Esophagus muscularis mucosa (tissue), 4 donors: ENCODE data around the gene PPP4C. TPM values are rescaled to one million over a fixed set of nuclear protein-coding genes. Genes with fewer than 3 reads are reported as not detected.

Source experiments
- DNase-seq: peaks from one replicate; pipeline ENCODE4 v3.0.0-alpha.2; 2017; ENCODE audit errors: extremely low spot score
- H3K27ac ChIP-seq, 4 donors: fragments of 200-600 bp; sonication (generic); replicated peaks in 1 of 4; 1 replicate in 3 of 4; 2 replicates in 1 of 4; pipeline ENCODE4 v1.5.1; 2016 to 2019; ENCODE audit warnings: mild to moderate bottlenecking in 1 of 4
- H3K27me3 ChIP-seq, 4 donors: fragments of 200-600 bp; sonication (generic); one replicate each; pipeline versions ENCODE4 v1.5.1 to v1.6.0; 2016 to 2019
- H3K36me3 ChIP-seq, 4 donors: fragments of 200-600 bp; sonication (generic); one replicate each; pipeline ENCODE4 v1.5.1; 2016 to 2019
- H3K4me1 ChIP-seq, 4 donors: fragments of 200-600 bp; sonication (generic); one replicate each; pipeline ENCODE4 v1.5.1; 2016 to 2019
- H3K4me3 ChIP-seq, 4 donors: fragments of 200-600 bp; sonication (generic); 1 replicate in 2 of 4; 2 replicates in 2 of 4; pipeline ENCODE4 v1.5.1; 2016 to 2019; ENCODE audit warnings: mild to moderate bottlenecking in 4 of 4, moderate library complexity in 1 of 4
- H3K9me3 ChIP-seq, 4 donors: fragments of 200-600 bp; sonication (generic); 1 replicate in 3 of 4; 2 replicates in 1 of 4; pipeline ENCODE4 v1.5.1; 2016 to 2019
- CTCF ChIP-seq, 3 experiments: fragments of 200-600 bp in 2 of 3; fragments of 450-650 bp in 1 of 3; sonication (generic) in 2 of 3; IDR thresholded peaks; one replicate each; pipeline ENCODE4 v1.5.1; 2017 to 2019; ENCODE audit warnings: antibody characterized with exemption in 3 of 3, mild to moderate bottlenecking in 2 of 3, moderate library complexity in 1 of 3
- EP300 ChIP-seq: sonication (generic); formaldehyde crosslinking; IDR thresholded peaks from one replicate; pipeline ENCODE4 v1.6.1; 2017; ENCODE audit warnings: antibody characterized with exemption
- POLR2A ChIP-seq: fragments of 450-650 bp; IDR thresholded peaks from one replicate; pipeline ENCODE4 v1.6.1; 2017; ENCODE audit warnings: antibody characterized with exemption, moderate library complexity, mild to moderate bottlenecking, low read depth
- POLR2AphosphoS5 ChIP-seq, 2 donors: sonication (generic); formaldehyde crosslinking; IDR thresholded peaks; one replicate each; pipeline ENCODE4 v1.6.1; 2017; ENCODE audit warnings: antibody characterized with exemption in 2 of 2
- WGBS: methylation state at CpG from one replicate; pipeline ENCODE4 v1.1.5; 2018; 5-methylcytosine and 5-hydroxymethylcytosine counted together
- intact Hi-C: fragments of 100-400 bp; cut with DNase I; formaldehyde crosslinking; loops from one replicate; pipeline ENCODE4 v1.15.1; 2023
- total RNA-seq, 4 donors: library from RNA; depleted of rRNA; stranded (reverse); fragments of >200 nt; gene quantifications; one replicate each; pipeline versions ENCODE4 v1.1.0 to v1.2.1, GENCODE V29; 2016

Gene PPP4C
- total RNA-seq, 4 donors from 2014 or later = 43.6 to 61.3 (median 51.5) TPM

GRCh38 chr16:30131869-30132475 is 56.2 kb downstream of the PPP4C start:
- Histone ChIP-seq H3K9me3 (no peaks in the 10 kb centered on the region), H3K36me3 (no peaks in the 10 kb centered on the region), H3K27ac (no peak overlapping the region), H3K4me3 (no peak overlapping the region), H3K27me3 (no peaks in the 10 kb centered on the region), H3K4me1 (peaks cover 0 to 10% (median 0%) of the 10 kb centered on the region in 4 donors)
- intact Hi-C loops = no loop called here
- 43% methylated on average over 3 of the region's 4 CpGs for WGBS
- DNase-seq = no peak
- TF ChIP-seq POLR2AphosphoS5 (IDR thresholded peaks at IDR 0.05) = no peak
- TF ChIP-seq EP300 = no peak
- no peak for TF ChIP-seq POLR2A
- no peak for TF ChIP-seq CTCF (IDR thresholded peaks at IDR 0.05)

GRCh38 chr16:30132591-30132990 is 56.8 kb downstream of the PPP4C start:
- peaks cover 0 to 10% (median 0%) of the 10 kb centered on the region in 4 donors for H3K4me1 ChIP-seq
- 74% methylated on average over 3 of the region's 3 CpGs for WGBS
- TF ChIP-seq POLR2A = no peak
- TF ChIP-seq CTCF (IDR thresholded peaks at IDR 0.05) = no peak
- no peak for TF ChIP-seq POLR2AphosphoS5 (IDR thresholded peaks at IDR 0.05)
- no peak for TF ChIP-seq EP300
- no peak for DNase-seq
- intact Hi-C loops = no loop called here
- no peak overlapping the region for H3K4me3 ChIP-seq
- no peaks in the 10 kb centered on the region for H3K9me3 ChIP-seq
- H3K27me3 ChIP-seq = no peaks in the 10 kb centered on the region
- no peak overlapping the region for H3K27ac ChIP-seq
- H3K36me3 ChIP-seq = no peaks in the 10 kb centered on the region

Other genes with a start within 250 kb of the PPP4C start
- gene CDIPT, start 212.8 kb upstream of the PPP4C start, total RNA-seq = 100 to 1,000 TPM; 105 to 178 (median 141) TPM
- gene SEZ6L2, start 176.4 kb upstream of the PPP4C start, total RNA-seq = 1 to 10 TPM in 2 of 4 donors, under 1 TPM in 2; 0.84 to 7.9 (median 1.0) TPM
- gene ASPHD1, start 175.5 kb upstream of the PPP4C start, total RNA-seq = under 1 TPM in 1 of 4 donors, not detected in 3; 0.33 TPM
- gene KCTD13, start 149.8 kb upstream of the PPP4C start, total RNA-seq = 10 to 100 TPM; 14.4 to 25.7 (median 18.8) TPM
- gene TMEM219, start 113.9 kb upstream of the PPP4C start, total RNA-seq = 100 to 1,000 TPM in 3 of 4 donors, 10 to 100 TPM in 1; 96.8 to 114 (median 105) TPM
- 10 to 100 TPM; 40.9 to 63.6 (median 51.4) TPM for gene TAOK2, start 102.1 kb upstream of the PPP4C start, total RNA-seq
- gene HIRIP3, start 80.4 kb upstream of the PPP4C start, total RNA-seq = 10 to 100 TPM; 20.8 to 39.4 (median 22.1) TPM
- gene INO80E, start 79.8 kb upstream of the PPP4C start, total RNA-seq = 10 to 100 TPM; 38.2 to 58.1 (median 43.5) TPM
- gene DOC2A, start 65.0 kb upstream of the PPP4C start, total RNA-seq = under 1 TPM in 2 of 4 donors, not detected in 2; 0.50 to 0.83 TPM
- gene C16orf92, start 52.8 kb upstream of the PPP4C start, total RNA-seq = not detected
- under 1 TPM in 1 of 4 donors, not detected in 3; 0.23 TPM for gene TLCD3B, start 44.7 kb upstream of the PPP4C start, total RNA-seq
- 1,000 to 10,000 TPM; 1,300 to 1,765 (median 1,454) TPM for gene ALDOA, start 10.2 kb upstream of the PPP4C start, total RNA-seq
- 1 to 10 TPM in 1 of 4 donors, under 1 TPM in 3; 0.42 to 1.3 (median 0.67) TPM for gene TBX6, start 15.9 kb downstream of the PPP4C start, total RNA-seq
- 100 to 1,000 TPM in 3 of 4 donors, 10 to 100 TPM in 1; 72.7 to 222 (median 154) TPM for gene YPEL3, start 20.2 kb downstream of the PPP4C start, total RNA-seq
- 1 to 10 TPM in 3 of 4 donors, under 1 TPM in 1; 0.66 to 3.7 (median 2.2) TPM for gene GDPD3, start 37.5 kb downstream of the PPP4C start, total RNA-seq
- gene MAPK3, start 47.2 kb downstream of the PPP4C start, total RNA-seq = 10 to 100 TPM; 40.4 to 70.8 (median 56.9) TPM
- gene CORO1A, start 107.6 kb downstream of the PPP4C start, total RNA-seq = 10 to 100 TPM; 11.0 to 33.5 (median 23.1) TPM
- gene BOLA2B, start 117.7 kb downstream of the PPP4C start, total RNA-seq = 100 to 1,000 TPM in 2 of 4 donors, 10 to 100 TPM in 2; 43.4 to 205 (median 116) TPM
- gene SLX1A, start 117.9 kb downstream of the PPP4C start, total RNA-seq = 10 to 100 TPM; 12.9 to 27.1 (median 23.1) TPM
- gene SULT1A3, start 123.3 kb downstream of the PPP4C start, total RNA-seq = 10 to 100 TPM in 3 of 4 donors, 1 to 10 TPM in 1; 2.5 to 23.7 (median 15.0) TPM
- gene NPIPB13, start 172.5 kb downstream of the PPP4C start, total RNA-seq = 1 to 10 TPM in 1 of 4 donors, under 1 TPM in 3; under 0.01 to 4.1 (median 0.90) TPM